Body of pancreas (tissue), 4 donors: ENCODE measurements around the gene YEATS4. TPM values are rescaled to one million over a fixed set of nuclear protein-coding genes. Genes with fewer than 3 reads are reported as not detected.

Experiments
- ATAC-seq: fragments of 150-250 bp; one replicate; pipeline ENCODE4 v1.9.1; 2016
- DNase-seq, 4 donors: peaks; one replicate each; pipeline ENCODE4 v3.0.0-alpha.2; 2019
- H3K27ac ChIP-seq, 4 donors: fragments of 200-600 bp; sonication (generic); 1 replicate in 3 of 4; 2 replicates in 1 of 4; pipeline versions ENCODE4 v1.5.1 to v1.6.1; 2016 to 2019; ENCODE audit warnings: mild to moderate bottlenecking in 1 of 4, mixed read lengths in 1 of 4, moderate library complexity in 1 of 4
- H3K27me3 ChIP-seq, 2 donors: fragments of 200-600 bp; sonication (generic); one replicate each; pipeline ENCODE4 v1.6.0; 2016; ENCODE audit warnings: mild to moderate bottlenecking in 1 of 2
- H3K36me3 ChIP-seq, 2 donors: fragments of 200-600 bp; sonication (generic); replicated peaks in 1 of 2; 2 replicates each; pipeline ENCODE4 v1.5.1; 2016; ENCODE audit warnings: low read depth in 2 of 2; ENCODE audit not compliant: insufficient read depth in 1 of 2
- H3K4me1 ChIP-seq: fragments of 200-600 bp; sonication (generic); one replicate; pipeline ENCODE4 v1.6.0; 2016
- H3K4me3 ChIP-seq, 2 donors: fragments of 200-600 bp; sonication (generic); 1 replicate in 1 of 2; 2 replicates in 1 of 2; pipeline ENCODE4 v1.5.1; 2016 to 2019
- H3K9me3 ChIP-seq, 3 donors: fragments of 200-600 bp; sonication (generic); 1 replicate in 2 of 3; 2 replicates in 1 of 3; pipeline ENCODE4 v1.5.1; 2016
- POLR2A ChIP-seq, 3 donors: fragments of 450-650 bp; IDR thresholded peaks; one replicate each; pipeline ENCODE4 v1.6.1; 2016; ENCODE audit warnings: antibody characterized with exemption in 3 of 3, mild to moderate bottlenecking in 2 of 3
- WGBS, 2 donors: methylation state at CpG; one replicate each; pipeline ENCODE4 v1.1.5; 2017; 5-methylcytosine and 5-hydroxymethylcytosine counted together
- intact Hi-C: fragments of 100-400 bp; cut with DNase I; formaldehyde crosslinking; loops from one replicate; pipeline ENCODE4 v1.15.1; 2023
- total RNA-seq, 2 donors: library from RNA; depleted of rRNA; stranded (reverse); fragments of >200 nt; gene quantifications; one replicate each; pipeline ENCODE4 v1.1.0, GENCODE V29; 2016
- TF ChIP-seq, protein P1 (sequence below), 7 experiments: fragments of 450-650 bp in 4 of 7; fragments of 200-600 bp in 3 of 7; sonication (generic) in 3 of 7; IDR thresholded peaks; one replicate each; pipeline ENCODE4 v1.5.1; 2016 to 2019; ENCODE audit warnings: antibody characterized with exemption in 7 of 7

YEATS4 gene
- total RNA-seq, 2 donors from 2014 or later, result 14.3 to 15.8 TPM

- ATAC-seq (no peak), DNase-seq (no peak)
- Histone ChIP-seq H3K9me3 (no peaks in the 10 kb centered on the region), H3K27me3 (no peaks in the 10 kb centered on the region), H3K4me1 (peaks cover 37% of the 10 kb centered on the region), H3K4me3 (no peak overlapping the region), H3K36me3 (no peaks in the 10 kb centered on the region), H3K27ac (no peak overlapping the region)
- 61 to 63% methylated on average over 2 of the region's 2 CpGs for WGBS, 2 donors
- TF ChIP-seq POLR2A (IDR thresholded peaks at IDR 0.05), result no peak
- TF ChIP-seq, protein P1, sequence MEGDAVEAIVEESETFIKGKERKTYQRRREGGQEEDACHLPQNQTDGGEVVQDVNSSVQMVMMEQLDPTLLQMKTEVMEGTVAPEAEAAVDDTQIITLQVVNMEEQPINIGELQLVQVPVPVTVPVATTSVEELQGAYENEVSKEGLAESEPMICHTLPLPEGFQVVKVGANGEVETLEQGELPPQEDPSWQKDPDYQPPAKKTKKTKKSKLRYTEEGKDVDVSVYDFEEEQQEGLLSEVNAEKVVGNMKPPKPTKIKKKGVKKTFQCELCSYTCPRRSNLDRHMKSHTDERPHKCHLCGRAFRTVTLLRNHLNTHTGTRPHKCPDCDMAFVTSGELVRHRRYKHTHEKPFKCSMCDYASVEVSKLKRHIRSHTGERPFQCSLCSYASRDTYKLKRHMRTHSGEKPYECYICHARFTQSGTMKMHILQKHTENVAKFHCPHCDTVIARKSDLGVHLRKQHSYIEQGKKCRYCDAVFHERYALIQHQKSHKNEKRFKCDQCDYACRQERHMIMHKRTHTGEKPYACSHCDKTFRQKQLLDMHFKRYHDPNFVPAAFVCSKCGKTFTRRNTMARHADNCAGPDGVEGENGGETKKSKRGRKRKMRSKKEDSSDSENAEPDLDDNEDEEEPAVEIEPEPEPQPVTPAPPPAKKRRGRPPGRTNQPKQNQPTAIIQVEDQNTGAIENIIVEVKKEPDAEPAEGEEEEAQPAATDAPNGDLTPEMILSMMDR (IDR thresholded peaks at IDR 0.05), result no peak
- intact Hi-C loops, result loop anchor here (10.0 kb wide), 1 partner anchor 57 kb away; no protein-coding TSS in a partner anchor
Measured at GRCh38 chr12:69351462-69352236, 7.9 kb upstream of the YEATS4 start.

GRCh38 chr12:69352904-69353303 lies 6.6 kb upstream of the YEATS4 start:
- intact Hi-C loops, result loop anchor here (10.0 kb wide), 1 partner anchor 58 kb away; no protein-coding TSS in a partner anchor
- TF ChIP-seq POLR2A (IDR thresholded peaks at IDR 0.05), result no peak
- TF ChIP-seq, protein P1 (IDR thresholded peaks at IDR 0.05), result no peak
- ATAC-seq (no peak), DNase-seq (no peak)
- Histone ChIP-seq H3K36me3 (no peaks in the 10 kb centered on the region), H3K4me3 (no peak overlapping the region), H3K27ac (no peak overlapping the region), H3K9me3 (no peaks in the 10 kb centered on the region), H3K27me3 (no peaks in the 10 kb centered on the region), H3K4me1 (peaks cover 32% of the 10 kb centered on the region)
- WGBS, 2 donors, result 87 to 88% methylated on average over 5 of the region's 5 CpGs

GRCh38 chr12:69354172-69354555 lies 5.4 kb upstream of the YEATS4 start:
- H3K36me3 ChIP-seq, result no peaks in the 10 kb centered on the region
- 81 to 93% methylated on average over 1 of the region's 1 CpG for WGBS, 2 donors
- H3K4me3 ChIP-seq, result no peak overlapping the region
- no peak for TF ChIP-seq POLR2A (IDR thresholded peaks at IDR 0.05)
- TF ChIP-seq, protein P1 (IDR thresholded peaks at IDR 0.05), result no peak
- no peaks in the 10 kb centered on the region for H3K27me3 ChIP-seq
- ATAC-seq (no peak), DNase-seq (no peak)
- peaks cover 29% of the 10 kb centered on the region for H3K4me1 ChIP-seq
- intact Hi-C loops, result loop anchor here (10.0 kb wide), 1 partner anchor 59 kb away; no protein-coding TSS in a partner anchor
- no peaks in the 10 kb centered on the region for H3K9me3 ChIP-seq
- H3K27ac ChIP-seq, result no peak overlapping the region

DNA sequence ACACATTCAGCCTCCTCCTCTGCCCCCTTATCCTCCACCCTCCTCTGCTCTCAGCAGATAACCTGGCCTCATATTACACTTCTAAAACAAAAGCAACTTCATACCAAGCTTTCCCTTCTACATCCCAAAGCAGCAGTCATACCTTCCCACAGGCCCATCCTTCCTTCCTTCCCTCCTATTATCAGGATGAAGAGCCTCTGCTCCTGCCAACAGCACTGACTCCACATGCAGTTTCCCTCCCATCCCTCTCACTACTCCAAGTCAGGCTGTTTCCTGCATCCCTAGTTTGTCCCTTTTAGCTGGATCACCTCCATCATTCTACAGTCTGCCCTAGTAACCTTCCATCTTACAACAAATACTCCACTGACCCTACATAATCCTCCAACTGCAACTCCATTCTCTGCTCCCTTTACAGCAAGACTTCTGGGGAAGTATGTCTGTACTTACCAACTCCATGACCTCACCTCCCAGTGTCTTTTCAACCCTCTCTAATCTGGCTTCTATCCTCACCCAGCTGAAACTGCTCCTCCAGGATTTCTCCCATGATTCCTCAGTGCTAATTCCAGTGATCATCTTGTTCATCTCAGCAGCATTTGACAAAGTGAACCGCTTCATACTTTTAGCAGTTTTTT lies 4.9 kb upstream of the YEATS4 start:
- intact Hi-C loops, result loop anchor here (10.0 kb wide), 1 partner anchor 60 kb away; no protein-coding TSS in a partner anchor

More for the DNA sequence above, 4.9 kb upstream of the YEATS4 start:
- WGBS, 2 donors, result 81 to 83% methylated on average over 1 of the region's 1 CpG
- H3K27me3 ChIP-seq, result no peaks in the 10 kb centered on the region
- no peak overlapping the region for H3K27ac ChIP-seq
- H3K4me1 ChIP-seq, result peaks cover 27% of the 10 kb centered on the region
- no peak overlapping the region for H3K4me3 ChIP-seq
- no peak for TF ChIP-seq POLR2A (IDR thresholded peaks at IDR 0.05)
- TF ChIP-seq, protein P1 (IDR thresholded peaks at IDR 0.05), result no peak
- no peaks in the 10 kb centered on the region for H3K36me3 ChIP-seq
- no peaks in the 10 kb centered on the region for H3K9me3 ChIP-seq
- no peak for ATAC-seq
- DNase-seq, result no peak
